Osteoblast (primary cell): ENCODE data around the gene IL34. TPM values are rescaled to one million over a fixed set of nuclear protein-coding genes. Genes with fewer than 3 reads are reported as not detected.
A peak's percentile ranks its signal among the peaks of the same experiment; 100 is the strongest.

Source experiments
- DNase-seq: peaks from one replicate; pipeline ENCODE4 v3.0.0; 2011; ENCODE audit warnings: low spot score, mixed read lengths; ENCODE audit not compliant: insufficient read length; ENCODE audit errors: missing footprints
- H2AFZ ChIP-seq: 2 replicates; pipeline ENCODE4 v1.6.0; 2011; ENCODE audit warnings: mild to moderate bottlenecking, low read length
- H3K27ac ChIP-seq: 2 replicates; pipeline ENCODE4 v1.5.1; 2011; ENCODE audit warnings: mild to moderate bottlenecking, low read depth, low read length, moderate library complexity
- H3K27me3 ChIP-seq: 2 replicates; pipeline ENCODE4 v1.6.0; 2012; ENCODE audit warnings: mild to moderate bottlenecking, control low read depth, inconsistent platforms, low read length, moderate library complexity; ENCODE audit not compliant: insufficient read depth
- H3K36me3 ChIP-seq: 2 replicates; pipeline ENCODE4 v1.5.1; 2011; ENCODE audit warnings: mild to moderate bottlenecking, low read length, control low read depth, moderate library complexity; ENCODE audit not compliant: insufficient read depth
- H3K4me1 ChIP-seq: 2 replicates; pipeline ENCODE4 v1.5.1; 2011; ENCODE audit warnings: mild to moderate bottlenecking, low read length, control low read depth, moderate library complexity; ENCODE audit not compliant: insufficient read depth
- H3K4me2 ChIP-seq: 2 replicates; pipeline ENCODE4 v1.6.0; 2011; ENCODE audit warnings: mild to moderate bottlenecking, low read length; ENCODE audit not compliant: insufficient read depth
- H3K4me3 ChIP-seq: fragments of 200-600 bp; sonication (generic); 3 replicates; pipeline ENCODE4 v1.5.1; 2012; ENCODE audit warnings: mild to moderate bottlenecking, low read length, inconsistent platforms; ENCODE audit not compliant: insufficient read depth
- H3K79me2 ChIP-seq: 2 replicates; pipeline ENCODE4 v1.6.0; 2012; ENCODE audit warnings: mild to moderate bottlenecking, low read length, control low read depth, inconsistent platforms; ENCODE audit not compliant: insufficient read depth
- H3K9me3 ChIP-seq: 2 replicates; pipeline ENCODE4 v1.5.1; 2011; ENCODE audit warnings: low read depth, low read length, control low read depth
- H4K20me1 ChIP-seq: 2 replicates; pipeline ENCODE4 v1.6.0; 2012; ENCODE audit warnings: mild to moderate bottlenecking, low read length, control low read depth; ENCODE audit not compliant: insufficient read depth
- total RNA-seq: library from RNA; depleted of rRNA; stranded (reverse); fragments of >200 nt; gene quantifications from 2 replicates; pipeline ENCODE4 v1.2.3, GENCODE V29; 2012
- TF ChIP-seq, protein P1 (sequence below): IDR thresholded peaks from 2 replicates; pipeline ENCODE4 v1.5.1; 2011; ENCODE audit warnings: mild to moderate bottlenecking, low read depth, low read length, moderate library complexity; ENCODE audit errors: extremely low read depth

Gene IL34
- total RNA-seq, 1 donor = 9.4 TPM

DNA sequence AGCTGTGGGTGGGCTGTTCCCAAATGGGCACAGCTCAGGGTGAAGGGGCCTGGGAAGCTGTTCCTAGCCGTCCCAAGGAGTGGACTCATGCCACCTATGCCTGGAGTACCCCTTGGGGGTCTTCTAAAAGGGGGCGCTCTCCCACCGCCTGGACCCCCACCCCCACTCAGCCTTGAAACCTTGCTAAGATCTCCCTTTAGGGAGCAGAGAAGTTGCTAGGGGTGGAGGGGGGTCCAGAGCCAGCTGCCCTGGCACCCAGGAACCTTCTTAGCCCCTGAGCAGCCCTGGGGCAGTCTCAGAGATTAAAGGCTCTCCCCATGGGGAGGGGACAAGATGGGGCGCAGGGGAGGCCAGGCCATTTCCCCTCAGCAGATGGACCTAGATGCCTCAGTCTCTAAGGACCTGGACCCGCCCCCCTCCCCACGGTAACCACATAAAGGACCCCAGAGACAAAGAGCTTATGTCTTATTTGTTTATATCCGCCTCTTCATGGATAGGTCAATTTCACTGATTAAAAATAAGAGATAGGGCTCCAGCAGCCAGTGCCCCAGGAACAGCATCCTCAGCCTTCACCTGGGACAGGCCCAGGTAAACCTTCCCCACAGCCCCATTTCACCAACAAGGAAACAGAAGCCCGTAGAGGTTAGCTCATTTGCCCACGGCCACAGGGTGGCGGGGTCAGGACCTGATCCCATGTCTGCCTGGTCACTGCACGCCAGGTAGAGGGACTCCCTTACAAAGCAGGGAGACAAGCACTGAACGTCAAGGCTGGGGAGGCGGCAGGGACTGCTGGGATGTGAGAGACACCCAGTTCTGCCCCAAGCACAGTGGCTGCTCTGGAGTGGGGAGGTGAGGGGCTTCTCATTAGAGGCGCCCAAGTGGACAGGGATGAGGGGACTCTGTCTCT, 36.1 kb downstream of the IL34 start:
- H3K4me1 ChIP-seq = peaks cover 51% of the 10 kb centered on the region
- H3K4me2 ChIP-seq = peak overlapping the region; percentile 87
- H3K36me3 ChIP-seq = peaks cover 41% of the 10 kb centered on the region
- H2AFZ ChIP-seq = no peak overlapping the region
- H3K27me3 ChIP-seq = no peaks in the 10 kb centered on the region
- H3K79me2 ChIP-seq = peaks cover 81% of the 10 kb centered on the region
- DNase-seq = no peak
- TF ChIP-seq, protein P1, sequence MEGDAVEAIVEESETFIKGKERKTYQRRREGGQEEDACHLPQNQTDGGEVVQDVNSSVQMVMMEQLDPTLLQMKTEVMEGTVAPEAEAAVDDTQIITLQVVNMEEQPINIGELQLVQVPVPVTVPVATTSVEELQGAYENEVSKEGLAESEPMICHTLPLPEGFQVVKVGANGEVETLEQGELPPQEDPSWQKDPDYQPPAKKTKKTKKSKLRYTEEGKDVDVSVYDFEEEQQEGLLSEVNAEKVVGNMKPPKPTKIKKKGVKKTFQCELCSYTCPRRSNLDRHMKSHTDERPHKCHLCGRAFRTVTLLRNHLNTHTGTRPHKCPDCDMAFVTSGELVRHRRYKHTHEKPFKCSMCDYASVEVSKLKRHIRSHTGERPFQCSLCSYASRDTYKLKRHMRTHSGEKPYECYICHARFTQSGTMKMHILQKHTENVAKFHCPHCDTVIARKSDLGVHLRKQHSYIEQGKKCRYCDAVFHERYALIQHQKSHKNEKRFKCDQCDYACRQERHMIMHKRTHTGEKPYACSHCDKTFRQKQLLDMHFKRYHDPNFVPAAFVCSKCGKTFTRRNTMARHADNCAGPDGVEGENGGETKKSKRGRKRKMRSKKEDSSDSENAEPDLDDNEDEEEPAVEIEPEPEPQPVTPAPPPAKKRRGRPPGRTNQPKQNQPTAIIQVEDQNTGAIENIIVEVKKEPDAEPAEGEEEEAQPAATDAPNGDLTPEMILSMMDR = no peak
- H3K9me3 ChIP-seq = no peaks in the 10 kb centered on the region
- H4K20me1 ChIP-seq = peaks cover 51% of the 10 kb centered on the region
- H3K4me3 ChIP-seq = no peak overlapping the region
- H3K27ac ChIP-seq = peak overlapping the region; percentile 71

DNA sequence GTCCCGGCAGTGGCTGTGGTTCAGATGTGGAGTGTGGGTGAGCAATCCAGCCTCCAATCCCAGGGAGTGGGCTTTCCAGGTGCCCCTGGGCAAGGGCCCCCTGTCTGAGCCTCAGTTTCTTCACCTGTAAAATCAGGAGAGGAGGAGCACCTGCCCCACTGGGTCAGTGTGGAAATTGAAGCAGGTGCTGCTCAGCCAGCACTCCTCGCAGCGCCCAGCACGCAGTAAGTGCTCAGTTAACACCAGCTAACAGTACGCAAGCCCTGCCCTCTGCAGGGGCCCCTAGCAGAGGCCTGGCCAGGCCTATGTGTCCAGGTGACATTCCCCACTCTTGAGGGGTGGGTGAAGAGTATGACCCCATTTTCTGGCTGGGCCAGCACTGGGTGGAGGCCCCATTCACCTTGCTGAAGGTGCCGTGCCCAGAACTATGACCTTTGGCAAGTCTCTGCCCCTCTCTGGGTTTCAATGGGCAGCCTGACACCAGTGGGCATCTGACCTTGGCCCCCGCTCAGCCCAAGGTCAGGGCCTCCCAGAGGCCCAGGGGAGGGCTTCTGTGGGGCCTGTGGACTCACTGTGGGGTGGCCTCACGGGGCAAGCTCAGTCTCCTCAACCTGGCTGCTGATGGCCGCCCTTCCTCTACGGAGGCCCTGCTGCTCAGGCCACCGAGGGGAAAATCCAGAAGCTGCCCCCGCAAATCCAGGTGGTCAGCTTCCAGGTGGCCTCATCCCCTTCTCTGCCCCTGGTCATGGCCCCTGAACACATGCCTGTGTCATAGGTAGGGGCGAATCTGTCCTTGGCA, 37.0 kb downstream of the IL34 start:
- peaks cover 32% of the 10 kb centered on the region for H3K36me3 ChIP-seq
- H3K4me2 ChIP-seq = peak overlapping the region; percentile 87
- H3K4me3 ChIP-seq = peak overlapping the region; percentile 86
- TF ChIP-seq, protein P1 = no peak
- no peaks in the 10 kb centered on the region for H3K9me3 ChIP-seq
- peak overlapping the region; percentile 71 for H3K27ac ChIP-seq
- H3K27me3 ChIP-seq = no peaks in the 10 kb centered on the region
- no peak overlapping the region for H2AFZ ChIP-seq
- peaks cover 47% of the 10 kb centered on the region for H4K20me1 ChIP-seq
- DNase-seq = peak; percentile 90
- H3K79me2 ChIP-seq = peaks cover 73% of the 10 kb centered on the region
- peaks cover 58% of the 10 kb centered on the region for H3K4me1 ChIP-seq

DNA sequence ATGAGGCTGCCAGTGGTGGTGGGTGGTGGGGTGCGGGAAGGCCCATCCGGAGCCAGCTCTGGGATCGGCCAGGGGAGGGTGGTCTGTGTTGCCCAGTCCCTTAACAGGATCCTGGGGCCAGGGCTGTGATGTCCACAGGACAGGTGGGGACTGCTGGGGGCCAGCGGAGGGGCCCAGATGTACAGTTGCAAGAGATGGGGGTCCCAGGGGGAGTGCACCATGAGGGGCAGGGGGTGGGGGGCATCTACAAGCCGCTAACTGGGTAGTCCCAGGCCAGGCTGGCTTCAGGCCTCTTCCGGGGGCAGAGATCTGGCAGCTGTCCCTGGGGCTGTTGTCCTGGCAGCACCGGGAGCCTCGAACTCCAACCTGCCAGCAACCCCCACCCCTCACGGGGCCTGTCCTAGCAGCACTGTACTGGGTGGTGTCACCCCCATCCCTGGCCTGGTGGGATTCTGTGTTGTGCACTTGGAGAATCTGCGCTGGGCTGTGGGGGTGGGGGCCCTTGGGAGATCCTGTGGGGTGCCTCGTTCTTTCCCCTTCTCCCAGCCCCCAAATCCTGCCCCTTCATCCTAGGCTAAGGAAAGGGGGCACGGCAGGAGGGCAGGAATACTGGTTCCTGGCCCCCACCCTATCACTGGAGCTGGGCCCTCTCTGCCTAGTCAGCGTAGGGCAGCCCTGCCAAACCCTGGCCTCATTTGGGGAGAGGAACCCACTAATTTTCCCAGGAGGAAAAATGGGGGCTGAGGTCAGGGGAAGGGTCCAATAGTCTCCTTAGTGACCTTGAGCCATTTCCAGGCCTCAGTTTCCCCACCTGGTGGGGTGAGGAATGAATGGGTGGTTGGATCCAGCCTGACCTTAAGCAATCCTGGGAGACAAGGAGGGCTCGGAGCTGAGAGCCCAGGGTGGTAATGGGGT, 38.0 kb downstream of the IL34 start:
- Histone ChIP-seq H2AFZ (no peak overlapping the region), H3K79me2 (peaks cover 62% of the 10 kb centered on the region), H3K9me3 (no peaks in the 10 kb centered on the region), H3K27ac (peak overlapping the region; percentile 71), H3K4me3 (peak overlapping the region; percentile 86), H3K4me1 (peaks cover 58% of the 10 kb centered on the region), H4K20me1 (peaks cover 44% of the 10 kb centered on the region), H3K27me3 (no peaks in the 10 kb centered on the region), H3K36me3 (peaks cover 22% of the 10 kb centered on the region), H3K4me2 (peak overlapping the region; percentile 87)
- TF ChIP-seq, protein P1 = no peak
- DNase-seq = peak; percentile 89
